IgD-negative memory B cell (primary cell): ENCODE results near the gene PERCC1. TPM values are rescaled to one million over a fixed set of nuclear protein-coding genes. Genes with fewer than 3 reads are reported as not detected.
A peak's percentile ranks its signal among the peaks of the same experiment; 100 is the strongest.

Experiments
- H3K27ac Mint-ChIP-seq, 3 donors: one replicate each; pipeline ENCODE4 v1.8.0; 2020 to 2022; ENCODE audit warnings: mild to moderate bottlenecking in 3 of 3, mixed read lengths in 3 of 3, moderate library complexity in 1 of 3
- H3K27me3 Mint-ChIP-seq: one replicate; pipeline ENCODE4 v1.8.0; 2021; ENCODE audit warnings: mixed read lengths
- H3K36me3 Mint-ChIP-seq: one replicate; pipeline ENCODE4 v1.8.0; 2020; ENCODE audit warnings: mild to moderate bottlenecking, mixed read lengths
- H3K4me1 Mint-ChIP-seq, 3 donors: one replicate each; pipeline ENCODE4 v1.8.0; 2020 to 2022; ENCODE audit warnings: mixed read lengths in 3 of 3, mild to moderate bottlenecking in 1 of 3
- H3K4me3 Mint-ChIP-seq, 4 donors: one replicate each; pipeline ENCODE4 v1.8.0; 2020 to 2022; ENCODE audit warnings: mild to moderate bottlenecking in 4 of 4, mixed read lengths in 4 of 4, moderate library complexity in 3 of 4
- H3K9me3 Mint-ChIP-seq, 3 donors: one replicate each; pipeline ENCODE4 v1.8.0; 2020 to 2021; ENCODE audit warnings: mixed read lengths in 3 of 3, mild to moderate bottlenecking in 1 of 3
- polyA plus RNA-seq: library from polyadenylated mRNA; unstranded; fragments of 300-500 nt; fragmentation: Illumina TruSeq; gene quantifications from one replicate; pipeline ENCODE4 v1.2.3, GENCODE V29; 2021

The PERCC1 gene
- not detected for polyA plus RNA-seq

DNA sequence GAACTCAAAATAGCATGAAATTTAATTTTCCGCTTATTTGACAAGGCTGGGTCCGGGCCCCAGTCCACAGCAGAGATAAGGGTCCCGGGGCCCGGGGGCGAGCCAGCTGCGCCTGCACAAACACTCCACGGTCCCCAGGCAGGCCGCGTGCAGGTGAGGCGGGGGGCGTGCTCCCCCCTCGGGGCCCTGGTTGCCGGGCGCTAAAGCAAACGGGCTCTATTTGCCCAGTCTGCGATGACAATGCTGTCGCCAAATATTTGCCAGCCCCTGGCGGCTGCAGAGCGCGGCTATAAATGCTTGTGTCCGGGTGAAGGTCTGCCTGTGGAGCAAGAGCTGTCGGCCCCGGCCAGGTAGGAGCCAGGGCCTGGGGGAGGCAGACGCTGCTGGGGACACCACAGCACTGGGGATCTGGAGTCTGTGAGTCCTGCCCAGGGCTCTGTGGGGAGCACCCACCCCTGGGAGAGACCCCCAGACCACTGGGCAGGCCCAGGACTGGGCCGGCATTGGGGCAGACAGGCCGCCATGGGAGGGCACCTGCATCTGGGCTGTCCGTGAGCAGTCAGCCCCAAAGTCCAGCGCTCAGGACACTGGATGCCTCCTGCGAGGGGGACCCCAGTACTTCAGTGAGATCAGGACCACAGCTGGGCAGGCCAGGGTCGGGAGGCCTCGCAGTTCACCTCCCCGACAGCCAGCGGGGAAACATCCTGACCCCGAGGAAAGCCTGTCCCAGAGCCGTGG is at the start of gene PERCC1:
Gene PERCC1, plus strand, starts transcription at position 320 of the 738 bp plus-strand sequence. CDS start 1,516 bp downstream, outside the sequence.
- Mint-ChIP-seq H3K36me3 (no peaks in the 10 kb centered on the region), H3K4me3 (peak within 1 kb of the TSS in 2 of 4 donors; percentile 45 to 54), H3K4me1 (peaks cover 0 to 3% (median 2%) of the 10 kb centered on the region in 3 donors), H3K9me3 (no peaks in the 10 kb centered on the region), H3K27ac (peak within 1 kb of the TSS in 1 of 3 donors; percentile 10), H3K27me3 (no peaks in the 10 kb centered on the region)

DNA sequence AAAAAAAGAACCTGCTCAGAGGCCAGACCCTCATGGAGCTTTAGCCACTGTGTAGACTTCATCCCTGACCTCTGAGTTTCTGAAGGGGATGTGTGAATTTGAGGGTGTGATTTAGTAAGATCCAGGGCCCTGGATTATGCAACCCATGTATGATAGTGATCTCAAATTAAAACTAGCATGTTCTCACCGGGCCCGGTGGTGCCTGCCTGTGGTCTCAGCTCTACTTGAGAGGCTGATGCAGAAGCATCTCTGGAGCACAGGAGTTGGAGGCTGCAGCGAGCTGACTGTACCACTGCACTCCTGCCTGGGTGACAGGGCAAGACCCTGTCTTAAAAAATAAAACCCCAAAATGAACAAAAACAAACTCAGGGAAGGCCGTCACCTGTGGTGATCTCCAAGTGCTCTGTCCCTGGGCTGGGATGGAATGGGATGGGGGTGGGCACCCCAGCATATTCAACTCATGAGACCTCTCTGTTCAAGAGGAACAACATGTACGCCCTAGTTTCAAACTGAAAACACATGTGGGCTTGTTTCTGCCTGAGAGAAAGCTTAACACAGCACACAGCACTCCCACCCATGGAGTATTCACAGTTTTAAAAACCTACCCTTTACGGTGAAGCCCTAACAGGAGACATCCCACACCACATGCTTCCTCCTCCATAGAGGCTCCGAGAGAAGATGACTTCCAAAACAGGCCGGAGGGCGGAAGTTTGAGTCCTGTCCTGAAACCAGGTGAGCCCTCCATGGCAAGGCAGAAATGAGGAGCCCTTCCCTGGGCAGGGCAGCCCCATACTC is 49.1 kb upstream of the PERCC1 start:
- H3K27me3 Mint-ChIP-seq: no peaks in the 10 kb centered on the region
- H3K27ac Mint-ChIP-seq: no peak overlapping the region
- H3K4me1 Mint-ChIP-seq: peaks cover 4 to 10% (median 8%) of the 10 kb centered on the region in 3 donors
- H3K4me3 Mint-ChIP-seq: no peak overlapping the region
- H3K36me3 Mint-ChIP-seq: peaks cover 4% of the 10 kb centered on the region
- H3K9me3 Mint-ChIP-seq: no peaks in the 10 kb centered on the region

GRCh38 chr16:1383556-1383955 is 47.3 kb upstream of the PERCC1 start:
- Mint-ChIP-seq H3K9me3 (no peaks in the 10 kb centered on the region), H3K27ac (no peak overlapping the region), H3K27me3 (no peaks in the 10 kb centered on the region), H3K4me3 (no peak overlapping the region), H3K36me3 (peaks cover 4% of the 10 kb centered on the region), H3K4me1 (peaks cover 4 to 8% (median 8%) of the 10 kb centered on the region in 3 donors)

GRCh38 chr16:1385232-1385631 is 45.6 kb upstream of the PERCC1 start:
- Mint-ChIP-seq H3K27me3 (no peaks in the 10 kb centered on the region), H3K4me3 (no peak overlapping the region), H3K4me1 (peaks cover under 1 to 1% (median under 1%) of the 10 kb centered on the region in 3 donors), H3K27ac (no peak overlapping the region), H3K9me3 (no peaks in the 10 kb centered on the region), H3K36me3 (peaks cover 4% of the 10 kb centered on the region)

DNA sequence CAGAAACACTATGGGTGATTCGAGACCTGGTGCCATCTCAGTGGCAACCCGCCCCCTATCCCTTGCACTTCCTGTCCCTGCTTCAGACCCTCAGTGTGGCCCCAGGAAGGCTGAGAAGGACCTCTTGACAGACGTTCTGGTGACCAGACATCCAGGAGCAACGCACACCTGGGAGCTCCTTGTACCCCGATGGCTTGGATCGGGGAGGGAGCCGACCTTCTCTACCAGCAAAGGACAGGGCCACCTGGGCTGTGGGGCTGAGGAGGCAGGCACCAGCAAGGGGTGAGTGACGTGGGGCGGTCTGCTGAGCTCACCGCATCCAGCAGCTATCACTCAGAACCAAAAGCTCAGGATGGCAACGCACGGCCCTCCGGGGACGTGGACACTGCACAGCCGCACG is 43.5 kb upstream of the PERCC1 start:
- H3K9me3 Mint-ChIP-seq: no peaks in the 10 kb centered on the region
- no peak overlapping the region for H3K4me3 Mint-ChIP-seq
- no peak overlapping the region for H3K27ac Mint-ChIP-seq
- H3K4me1 Mint-ChIP-seq: no peaks in the 10 kb centered on the region
- no peaks in the 10 kb centered on the region for H3K27me3 Mint-ChIP-seq
- no peaks in the 10 kb centered on the region for H3K36me3 Mint-ChIP-seq

DNA sequence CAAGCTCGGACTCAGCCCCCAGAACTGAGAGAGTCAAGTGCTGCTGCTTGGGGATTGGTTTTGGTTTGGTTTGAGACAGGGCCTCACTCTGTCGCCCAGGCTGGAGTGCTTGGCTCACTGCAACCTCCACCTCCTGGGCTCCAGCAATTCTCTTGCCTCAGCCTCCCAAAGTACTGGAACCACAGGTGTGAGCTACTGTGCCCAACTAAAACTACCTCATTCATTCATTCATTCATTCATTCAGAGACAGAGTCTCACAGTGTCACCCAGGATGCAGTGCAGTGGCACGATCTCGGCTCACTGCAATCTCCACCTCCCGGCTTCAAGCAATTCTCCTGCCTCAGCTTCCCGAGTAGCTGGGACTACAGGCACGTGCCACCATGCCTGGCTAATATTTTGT is 41.1 kb upstream of the PERCC1 start:
- peak overlapping the region in 1 of 3 donors; percentile 82 for H3K27ac Mint-ChIP-seq
- no peaks in the 10 kb centered on the region for H3K36me3 Mint-ChIP-seq
- no peaks in the 10 kb centered on the region for H3K27me3 Mint-ChIP-seq
- no peaks in the 10 kb centered on the region for H3K9me3 Mint-ChIP-seq
- no peak overlapping the region for H3K4me3 Mint-ChIP-seq
- no peaks in the 10 kb centered on the region for H3K4me1 Mint-ChIP-seq

GRCh38 chr16:1390239-1390779 is 40.6 kb upstream of the PERCC1 start:
- Mint-ChIP-seq H3K9me3 (no peaks in the 10 kb centered on the region), H3K4me1 (no peaks in the 10 kb centered on the region), H3K27ac (peak overlapping the region in 1 of 3 donors; percentile 82), H3K27me3 (no peaks in the 10 kb centered on the region), H3K4me3 (no peak overlapping the region), H3K36me3 (no peaks in the 10 kb centered on the region)

- Mint-ChIP-seq H3K36me3 (no peaks in the 10 kb centered on the region), H3K27ac (no peak overlapping the region)
These were observed 38.1 kb upstream of the PERCC1 start for GRCh38 chr16:1392826-1393225.

DNA sequence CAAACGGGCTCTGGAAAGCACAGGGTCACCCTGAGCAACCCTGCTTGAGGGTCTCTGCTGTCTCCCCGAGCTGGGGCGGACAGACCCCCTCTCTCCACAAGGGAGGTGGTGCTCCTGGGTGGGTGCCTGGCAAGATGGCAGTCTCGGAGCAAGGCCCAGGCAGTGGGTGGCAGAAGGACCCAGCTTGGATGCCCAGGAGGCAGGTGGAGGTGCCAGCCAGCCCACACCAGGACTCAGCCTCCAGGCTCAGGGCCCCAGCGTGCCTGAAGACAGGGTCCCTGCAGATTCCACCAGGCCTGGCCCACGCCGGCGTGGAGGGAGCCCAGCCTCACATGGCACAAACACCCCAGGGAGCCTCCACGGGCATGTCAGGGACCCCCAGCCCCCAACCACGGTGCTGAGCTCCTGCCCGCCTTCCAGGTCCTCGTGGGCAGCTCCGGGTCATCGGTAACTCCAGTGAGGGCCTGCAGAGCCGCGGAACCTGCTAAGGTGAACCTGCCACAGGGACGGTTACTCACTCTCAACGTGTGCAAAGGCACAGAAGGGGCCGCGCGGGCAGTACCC is 37.2 kb upstream of the PERCC1 start:
- Mint-ChIP-seq H3K27ac (peak overlapping the region in 1 of 3 donors; percentile 2), H3K4me3 (no peak overlapping the region), H3K36me3 (no peaks in the 10 kb centered on the region), H3K9me3 (no peaks in the 10 kb centered on the region), H3K4me1 (no peaks in the 10 kb centered on the region), H3K27me3 (no peaks in the 10 kb centered on the region)

More at GRCh38 chr16:1392826-1393225, 38.1 kb upstream of the PERCC1 start:
- Mint-ChIP-seq H3K4me1 (no peaks in the 10 kb centered on the region), H3K4me3 (no peak overlapping the region), H3K9me3 (no peaks in the 10 kb centered on the region), H3K27me3 (no peaks in the 10 kb centered on the region)

DNA sequence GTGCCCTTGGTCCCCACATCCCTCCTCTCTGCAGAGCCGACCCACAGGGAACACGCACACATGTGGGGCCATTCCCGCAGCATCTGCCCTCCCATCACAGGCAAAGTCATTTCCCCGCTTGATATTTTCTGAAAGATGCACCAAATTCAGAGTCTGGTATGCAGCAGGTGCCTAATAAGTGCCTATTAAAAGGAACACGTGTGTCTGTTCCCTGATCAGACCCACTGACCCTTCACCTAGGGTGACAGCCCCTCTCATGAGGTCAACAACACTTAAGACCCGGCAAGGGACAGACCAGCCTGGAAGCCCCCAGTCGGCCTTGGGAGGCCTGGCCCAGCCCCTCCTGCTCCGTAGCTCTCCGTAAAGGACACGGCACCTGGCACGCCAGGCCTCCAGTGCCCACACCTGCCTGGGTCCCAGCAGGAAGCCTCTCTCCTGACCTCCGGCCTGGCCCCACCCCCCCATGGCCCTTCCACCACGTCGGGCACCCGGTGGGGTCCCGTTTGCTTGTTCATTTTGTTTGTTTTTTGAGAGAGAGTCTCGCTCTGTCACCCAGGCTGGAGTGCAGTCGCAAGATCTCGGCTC is 36.4 kb upstream of the PERCC1 start:
- Mint-ChIP-seq H3K4me1 (no peaks in the 10 kb centered on the region), H3K9me3 (no peaks in the 10 kb centered on the region), H3K27me3 (no peaks in the 10 kb centered on the region), H3K36me3 (no peaks in the 10 kb centered on the region), H3K4me3 (no peak overlapping the region), H3K27ac (peak overlapping the region in 1 of 3 donors; percentile 2)

DNA sequence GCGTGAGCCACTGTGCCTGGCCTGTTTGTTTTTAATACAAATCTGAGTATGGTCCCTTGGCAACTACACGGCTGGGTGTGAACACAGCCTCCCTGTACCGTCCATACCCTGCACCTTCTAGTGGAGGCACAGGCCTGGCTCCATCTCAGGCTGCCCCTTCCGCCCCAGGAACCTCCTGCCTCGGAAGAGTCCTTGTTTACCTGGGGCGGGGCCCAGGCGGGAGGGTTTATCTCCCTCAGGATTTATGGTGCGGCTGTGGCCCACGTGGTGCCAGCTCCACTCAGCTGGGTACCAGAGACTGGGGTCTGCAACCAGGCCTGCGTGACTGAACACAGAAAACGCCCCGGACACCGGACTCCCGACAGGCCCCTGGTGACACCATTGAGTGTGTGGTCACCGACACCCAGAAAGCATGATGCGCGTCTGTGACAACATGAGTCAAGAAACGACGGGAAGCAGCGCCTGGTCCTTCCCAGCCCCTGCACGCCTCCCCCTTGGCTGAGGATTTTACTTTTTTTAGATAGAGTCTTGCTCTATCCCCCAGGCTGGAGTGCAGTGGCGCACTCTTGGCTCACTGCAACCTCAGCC is 35.3 kb upstream of the PERCC1 start:
- Mint-ChIP-seq H3K36me3 (no peaks in the 10 kb centered on the region), H3K4me1 (no peaks in the 10 kb centered on the region), H3K27me3 (no peaks in the 10 kb centered on the region), H3K27ac (no peak overlapping the region), H3K9me3 (no peaks in the 10 kb centered on the region), H3K4me3 (no peak overlapping the region)

DNA sequence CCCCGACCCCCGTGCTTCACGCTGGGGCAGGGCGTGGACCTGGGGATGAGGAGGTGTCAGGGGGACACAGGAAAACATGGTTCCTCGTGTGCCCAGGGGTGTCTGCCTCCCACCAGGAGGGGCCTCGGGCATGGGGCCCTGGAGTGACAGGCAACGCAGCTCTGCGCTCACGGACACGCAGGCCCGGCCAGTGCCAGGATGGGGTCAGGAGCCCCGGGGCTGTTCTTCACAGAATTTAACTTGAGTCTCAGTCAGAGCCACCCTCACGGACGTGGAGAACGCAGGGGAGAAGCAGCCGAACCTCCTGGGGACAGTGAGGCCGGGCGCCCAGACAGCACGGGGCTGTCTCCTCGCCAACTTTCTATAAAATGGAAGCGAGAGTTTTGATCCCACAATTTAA is 33.1 kb upstream of the PERCC1 start:
- H3K27ac Mint-ChIP-seq: no peak overlapping the region
- no peaks in the 10 kb centered on the region for H3K36me3 Mint-ChIP-seq
- no peaks in the 10 kb centered on the region for H3K27me3 Mint-ChIP-seq
- no peaks in the 10 kb centered on the region for H3K9me3 Mint-ChIP-seq
- H3K4me3 Mint-ChIP-seq: no peak overlapping the region
- H3K4me1 Mint-ChIP-seq: peaks cover 0 to 2% (median 0%) of the 10 kb centered on the region in 3 donors

DNA sequence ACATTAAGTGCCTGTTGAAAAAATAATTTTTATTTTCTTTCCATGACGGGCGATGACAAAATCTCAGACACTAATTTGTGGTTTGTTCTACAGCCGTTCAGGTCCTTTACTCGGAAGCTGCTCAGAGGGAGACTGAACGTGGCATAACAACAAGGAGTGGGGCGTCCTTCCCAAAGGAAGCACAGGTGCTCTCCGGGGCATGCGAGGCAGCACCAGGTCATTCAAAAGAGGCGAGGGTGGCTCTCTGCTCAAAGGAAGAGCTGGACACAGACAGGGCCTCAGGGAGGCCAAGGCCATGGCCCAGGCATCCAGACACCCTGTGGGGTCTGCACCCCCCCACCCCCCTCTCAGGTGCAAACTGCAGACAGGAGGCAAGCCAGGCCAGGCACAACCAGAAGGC is 32.5 kb upstream of the PERCC1 start:
- no peaks in the 10 kb centered on the region for H3K27me3 Mint-ChIP-seq
- no peaks in the 10 kb centered on the region for H3K36me3 Mint-ChIP-seq
- no peaks in the 10 kb centered on the region for H3K9me3 Mint-ChIP-seq
- H3K4me3 Mint-ChIP-seq: no peak overlapping the region
- H3K4me1 Mint-ChIP-seq: peaks cover 0 to 2% (median under 1%) of the 10 kb centered on the region in 3 donors
- no peak overlapping the region for H3K27ac Mint-ChIP-seq

DNA sequence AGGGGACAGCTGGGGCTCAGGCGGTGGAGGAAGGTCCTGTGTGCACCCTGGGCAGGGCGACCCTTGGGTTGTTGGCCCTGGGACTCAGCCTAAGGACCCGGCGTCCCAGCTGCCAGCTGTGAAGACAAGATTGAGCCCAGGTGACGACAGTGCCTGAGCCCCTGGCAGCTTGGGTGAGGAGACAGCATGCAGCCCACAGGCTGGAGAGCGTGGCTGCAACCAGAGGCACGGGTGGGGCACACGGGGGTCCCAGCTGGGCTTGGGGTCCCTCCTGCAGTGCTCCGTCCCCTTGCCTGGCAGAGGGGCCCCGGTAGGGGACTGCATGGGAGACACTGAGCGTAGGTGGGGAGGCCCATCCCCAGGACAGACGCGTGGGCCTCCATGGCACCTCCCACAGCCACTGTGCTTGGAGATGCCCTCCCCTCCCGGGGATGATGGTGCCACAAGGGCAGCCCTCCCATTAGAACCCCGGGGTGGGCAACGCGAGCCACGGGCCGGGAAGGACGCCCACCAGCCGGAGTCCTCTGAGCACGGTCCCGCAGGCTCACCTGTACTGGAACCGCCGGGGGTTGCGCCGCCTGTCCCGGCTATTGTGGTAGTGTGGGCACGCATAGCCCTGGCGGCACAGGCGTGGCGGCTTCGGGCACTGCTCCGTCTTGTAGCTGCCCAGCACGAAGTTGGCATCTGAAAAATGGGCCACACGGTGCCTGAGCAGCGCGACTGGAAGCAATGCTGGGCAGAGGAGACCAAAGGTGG is 31.9 kb upstream of the PERCC1 start:
- Mint-ChIP-seq H3K9me3 (no peaks in the 10 kb centered on the region), H3K4me3 (no peak overlapping the region), H3K27me3 (no peaks in the 10 kb centered on the region), H3K27ac (peak overlapping the region in 1 of 3 donors; percentile 51), H3K4me1 (peaks cover 0 to 2% (median 1%) of the 10 kb centered on the region in 3 donors), H3K36me3 (no peaks in the 10 kb centered on the region)
